Endothelial cell of umbilical vein (primary cell): Measurements from ENCODE around the gene PAFAH2. TPM values are rescaled to one million over a fixed set of nuclear protein-coding genes. Genes with fewer than 3 reads are reported as not detected.

Experiments
- BruUV-seq: library from RNA; stranded (reverse); fragments of 400-500 nt; replicated peaks from 2 replicates; lab custom pipeline; 2021; lab: Mats Ljungman, UMichigan
- CTCF ChIA-PET: fragments of 300-600, 350-600 bp; sonication (Branson Sonifier 250); formaldehyde crosslinking; loops from one replicate; lab custom pipeline; 2021; ENCODE audit warnings: antibody characterized with exemption, inconsistent platforms; lab: Charles Lee
- POLR2A ChIA-PET: fragments of 300-600, 350-600 bp; sonication (Branson Sonifier 250); formaldehyde crosslinking; loops from one replicate; lab custom pipeline; 2021; ENCODE audit warnings: antibody characterized with exemption, inconsistent platforms; lab: Charles Lee
- DNase-seq: peaks from one replicate; pipeline ENCODE4 v3.0.0-alpha.2; 2011; ENCODE audit warnings: low read depth, low spot score
- FAIRE-seq: peaks from 2 replicates; lab custom pipeline; 2011; peaks lifted over from hg19 to GRCh38; lab: Jason Lieb, UNC
- H2AFZ ChIP-seq: 2 replicates; pipeline ENCODE4 v1.6.0; 2012; ENCODE audit warnings: low read depth, low read length, control low read depth, inconsistent platforms
- H3K27ac ChIP-seq: 2 replicates; pipeline ENCODE4 v1.5.1; 2011; ENCODE audit warnings: low read depth, mild to moderate bottlenecking, control low read depth, low read length, moderate library complexity; ENCODE audit not compliant: insufficient read depth
- H3K27me3 ChIP-seq, 2 experiments: 2 replicates each; pipeline versions ENCODE4 v1.6.0 to v1.6.1; 2011; ENCODE audit warnings: low read length in 2 of 2, mixed read lengths in 1 of 2; ENCODE audit not compliant: control insufficient read depth in 2 of 2, insufficient read depth in 2 of 2
- H3K36me3 ChIP-seq, 2 experiments: 2 replicates in 1 of 2; 3 replicates in 1 of 2; pipeline ENCODE4 v1.5.1; 2011; ENCODE audit warnings: low read length in 2 of 2, mild to moderate bottlenecking in 1 of 2, moderate library complexity in 1 of 2; ENCODE audit not compliant: control insufficient read depth in 2 of 2, insufficient read depth in 2 of 2; ENCODE audit errors: extremely low read depth in 1 of 2
- H3K4me1 ChIP-seq: 3 replicates; pipeline ENCODE4 v1.5.1; 2011; ENCODE audit warnings: mild to moderate bottlenecking, low read length; ENCODE audit not compliant: control insufficient read depth, insufficient read depth; ENCODE audit errors: extremely low read depth
- H3K4me2 ChIP-seq: 2 replicates; pipeline ENCODE4 v1.6.1; 2011; ENCODE audit warnings: low read length, control low read depth, mixed read lengths; ENCODE audit not compliant: insufficient read depth
- H3K4me3 ChIP-seq, 3 experiments: fragments of 200-600 bp in 1 of 3; sonication (generic), shearing (Covaris generic) in 1 of 3; replicated peaks in 1 of 3; 2 replicates each; pipeline ENCODE4 v1.5.1; 2011 to 2016; ENCODE audit warnings: control low read depth in 3 of 3, low read length in 3 of 3, mild to moderate bottlenecking in 2 of 3, inconsistent platforms in 1 of 3, low read depth in 1 of 3, moderate library complexity in 1 of 3; ENCODE audit not compliant: insufficient read depth in 1 of 3
- H3K79me2 ChIP-seq: 2 replicates; pipeline ENCODE4 v1.6.0; 2012; ENCODE audit warnings: low read length, inconsistent platforms; ENCODE audit not compliant: control insufficient read depth, insufficient read depth
- H3K9ac ChIP-seq: replicated peaks from 2 replicates; pipeline ENCODE3; 2011; ENCODE audit warnings: low read length, control low read depth; ENCODE audit not compliant: insufficient read depth; ENCODE audit errors: extremely low read depth
- H3K9me1 ChIP-seq: replicated peaks from 3 replicates; pipeline ENCODE4 v1.6.0; 2011; ENCODE audit warnings: mild to moderate bottlenecking, low read length; ENCODE audit not compliant: control insufficient read depth, insufficient read depth; ENCODE audit errors: extremely low read depth
- H3K9me3 ChIP-seq: replicated peaks from 2 replicates; pipeline ENCODE4 v1.5.1; 2012; ENCODE audit warnings: low read length, inconsistent platforms; ENCODE audit not compliant: control insufficient read depth, insufficient read depth
- H4K20me1 ChIP-seq: replicated peaks from 2 replicates; pipeline ENCODE3; 2011; ENCODE audit warnings: mild to moderate bottlenecking, low read length; ENCODE audit not compliant: control insufficient read depth, insufficient read depth; ENCODE audit errors: extremely low read depth
- EZH2 ChIP-seq: IDR thresholded peaks from 2 replicates; pipeline ENCODE4 v1.6.1; 2012; ENCODE audit warnings: borderline replicate concordance, low read depth, mild to moderate bottlenecking, moderate library complexity, low read length, inconsistent platforms; ENCODE audit not compliant: severe bottlenecking
- GATA2 ChIP-seq: IDR thresholded peaks from 2 replicates; pipeline ENCODE4 v1.7.0; 2011; ENCODE audit warnings: low read depth, mild to moderate bottlenecking, moderate library complexity, mixed read lengths, low read length; ENCODE audit not compliant: insufficient read length, insufficient read depth
- JUN ChIP-seq: IDR thresholded peaks from 2 replicates; pipeline ENCODE4 v1.6.1; 2011; ENCODE audit warnings: borderline replicate concordance, low read depth; ENCODE audit not compliant: insufficient read length, insufficient read depth
- MYC ChIP-seq: IDR thresholded peaks from one replicate; pipeline ENCODE4 v1.6.1; 2011; ENCODE audit warnings: mild to moderate bottlenecking, low read depth, low read length
- POLR2A ChIP-seq: IDR thresholded peaks from 2 replicates; pipeline ENCODE4 v1.6.1; 2012; ENCODE audit warnings: low read depth, mild to moderate bottlenecking, control low read depth, low read length
- POLR2AphosphoS5 ChIP-seq: IDR thresholded peaks from 2 replicates; pipeline ENCODE4 v1.6.1; 2012; ENCODE audit warnings: low read depth, mild to moderate bottlenecking, control low read depth, low read length, moderate library complexity; ENCODE audit not compliant: insufficient read depth
- dilution Hi-C: fragments of 300-500 bp; cut with MboI; formaldehyde crosslinking; loops from one replicate; pipeline ENCODE4 v1.15.0; 2019; ENCODE audit warnings: low sequenced_read_pairs; ENCODE audit not compliant: extremely low pct_ligation_motif_present
- intact Hi-C: fragments of 100-400 bp; cut with micrococcal nuclease; formaldehyde crosslinking; loops from one replicate; pipeline ENCODE4 v1.10.0; 2022
- polyA plus RNA-seq, 4 experiments: library from polyadenylated mRNA; depleted of rRNA in 3 of 4; stranded (reverse) in 3 of 4; unstranded in 1 of 4; fragments of >200 nt; gene quantifications; 2 replicates each; pipeline versions ENCODE4 v1.2.1 to v1.2.3, GENCODE V29; 2011 to 2012; ENCODE audit warnings: missing spikeins in 1 of 4
- total RNA-seq: library from RNA; stranded (reverse); gene quantifications from 2 replicates; pipeline ENCODE4 v1.2.3, GENCODE V29; 2021
- TF ChIP-seq, protein P1 (sequence below): IDR thresholded peaks from 2 replicates; pipeline ENCODE4 v1.6.1; 2011; ENCODE audit not compliant: insufficient read depth, insufficient read length
- TF ChIP-seq, protein P2 (sequence below), 2 donors: IDR thresholded peaks; 1 replicate in 1 of 2; 2 replicates in 1 of 2; pipeline ENCODE4 v1.5.1; 2011; ENCODE audit warnings: low read length in 2 of 2, mild to moderate bottlenecking in 2 of 2, moderate library complexity in 2 of 2, control low read depth in 1 of 2, inconsistent platforms in 1 of 2, low read depth in 1 of 2; ENCODE audit not compliant: insufficient read depth in 1 of 2; ENCODE audit errors: extremely low read depth in 1 of 2

Gene PAFAH2
- total and polyA plus RNA-seq, 2 donors (not counting 3 experiments of a cell fraction or from before 2014, with no cell fraction given), result 6.0 to 6.9 TPM

DNA sequence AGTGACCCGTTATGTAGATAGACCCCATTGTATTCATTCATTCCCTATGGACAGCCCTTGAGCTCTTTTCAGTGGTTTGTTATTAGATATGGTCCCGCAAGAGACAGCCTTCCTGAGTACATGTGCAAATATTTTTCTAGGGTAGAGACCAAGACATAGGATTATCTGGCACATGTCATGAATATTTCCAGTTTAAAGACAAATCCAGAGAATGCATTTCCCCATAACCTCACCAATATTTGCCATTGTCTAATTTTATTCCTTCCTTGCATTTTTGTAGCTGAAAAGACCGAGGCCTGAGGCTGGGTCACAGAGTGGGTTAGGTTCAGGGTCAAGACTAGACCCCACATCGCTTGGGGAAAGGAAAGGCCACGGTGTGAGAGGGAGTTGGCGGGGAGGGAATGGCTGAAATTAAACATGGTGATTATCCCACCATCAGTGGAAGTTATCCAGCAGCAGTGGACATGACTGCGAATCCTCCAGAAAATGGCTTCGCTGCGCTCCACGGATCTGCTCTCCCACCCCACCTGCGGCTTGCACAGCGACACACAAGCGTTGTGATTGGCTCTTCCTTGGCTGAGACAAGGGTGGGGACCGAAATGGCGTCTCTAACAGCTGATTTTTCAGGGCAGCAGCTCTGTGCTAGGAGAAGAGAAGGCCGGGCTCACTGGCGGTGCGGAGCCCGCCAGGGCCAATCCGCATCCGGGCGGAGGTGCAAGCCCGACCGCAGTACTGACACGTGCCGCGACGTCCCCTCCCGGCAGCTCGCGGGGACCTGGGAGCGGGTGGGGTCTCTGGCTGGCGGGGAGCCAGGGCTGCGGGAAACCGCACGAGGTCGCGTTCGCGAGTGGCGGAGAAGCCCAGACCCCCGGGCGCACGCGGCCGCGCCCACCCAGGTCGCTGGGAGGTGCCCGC, 75.5 kb downstream of the PAFAH2 start:
- peak overlapping the region; percentile 85 for H3K4me2 ChIP-seq
- no peaks in the 10 kb centered on the region for H3K9me3 ChIP-seq
- H4K20me1 ChIP-seq, result no peaks in the 10 kb centered on the region
- peak overlapping the region; percentile 97 for H2AFZ ChIP-seq
- H3K27ac ChIP-seq, result no peak overlapping the region
- POLR2A ChIA-PET, result interaction anchor here (0.9 kb wide), 1 partner anchor 17 kb away, joined by 3 read pairs; no protein-coding TSS in a partner anchor
- peak overlapping the region; percentile 22 to 49 (median 31) for H3K4me3 ChIP-seq
- TF ChIP-seq JUN (no peak), EZH2 (no peak), GATA2 (no peak), MYC (no peak), POLR2A (no peak), POLR2AphosphoS5 (no peak)
- TF ChIP-seq, protein P1, sequence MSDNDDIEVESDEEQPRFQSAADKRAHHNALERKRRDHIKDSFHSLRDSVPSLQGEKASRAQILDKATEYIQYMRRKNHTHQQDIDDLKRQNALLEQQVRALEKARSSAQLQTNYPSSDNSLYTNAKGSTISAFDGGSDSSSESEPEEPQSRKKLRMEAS, result no peak
- TF ChIP-seq, protein P2, sequence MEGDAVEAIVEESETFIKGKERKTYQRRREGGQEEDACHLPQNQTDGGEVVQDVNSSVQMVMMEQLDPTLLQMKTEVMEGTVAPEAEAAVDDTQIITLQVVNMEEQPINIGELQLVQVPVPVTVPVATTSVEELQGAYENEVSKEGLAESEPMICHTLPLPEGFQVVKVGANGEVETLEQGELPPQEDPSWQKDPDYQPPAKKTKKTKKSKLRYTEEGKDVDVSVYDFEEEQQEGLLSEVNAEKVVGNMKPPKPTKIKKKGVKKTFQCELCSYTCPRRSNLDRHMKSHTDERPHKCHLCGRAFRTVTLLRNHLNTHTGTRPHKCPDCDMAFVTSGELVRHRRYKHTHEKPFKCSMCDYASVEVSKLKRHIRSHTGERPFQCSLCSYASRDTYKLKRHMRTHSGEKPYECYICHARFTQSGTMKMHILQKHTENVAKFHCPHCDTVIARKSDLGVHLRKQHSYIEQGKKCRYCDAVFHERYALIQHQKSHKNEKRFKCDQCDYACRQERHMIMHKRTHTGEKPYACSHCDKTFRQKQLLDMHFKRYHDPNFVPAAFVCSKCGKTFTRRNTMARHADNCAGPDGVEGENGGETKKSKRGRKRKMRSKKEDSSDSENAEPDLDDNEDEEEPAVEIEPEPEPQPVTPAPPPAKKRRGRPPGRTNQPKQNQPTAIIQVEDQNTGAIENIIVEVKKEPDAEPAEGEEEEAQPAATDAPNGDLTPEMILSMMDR (IDR thresholded peaks at IDR 0.05; ENCODE audit: extremely low read depth in 1 of 2, insufficient read depth in 1 of 2, low read depth in 1 of 2, low read length in 2 of 2), result no peak
- intact Hi-C loops, result loop anchor here (2.0 kb wide), 2 partner anchors 16 to 28 kb away; partner anchors contain the start of gene STMN1
- DNase-seq (peak; percentile 34), FAIRE-seq (peak; percentile 74)
- CTCF ChIA-PET, result interaction anchor here (0.7 to 2.2 kb wide), 5 partner anchors 12 to 388 kb away, joined by 3 to 14 read pairs (median 4); partner anchors contain the start of gene PAFAH2
- H3K27me3 ChIP-seq, result peaks cover 0 to 6% of the 10 kb centered on the region in 2 experiments
- no peaks in the 10 kb centered on the region for H3K9me1 ChIP-seq
- peak overlapping the region; percentile 32 for H3K9ac ChIP-seq
- H3K36me3 ChIP-seq, result no peaks in the 10 kb centered on the region
- no peaks in the 10 kb centered on the region for H3K79me2 ChIP-seq
- dilution Hi-C loops, result no loop called here
- H3K4me1 ChIP-seq, result peaks cover 18% of the 10 kb centered on the region
- BruUV-seq, result no TSS peak
